ENCODE measurements around the gene NR2F1-AS1. TPM values are rescaled to one million over a fixed set of nuclear protein-coding genes. Genes with fewer than 3 reads are reported as not detected.

NR2F1-AS1 gene
- total RNA-seq (2014; rRNA removed; shearing (Covaris generic)) (0.59 and 3.0 TPM in 2 replicates), polyA plus RNA-seq (2016; fragmentation: Nextera tagmentation; extraction: Ambion mirVana) (4.5 and 9.2 TPM in 2 replicates)
- long read RNA-seq, partial matches to known transcripts, result 1 of 4 reads
- long read RNA-seq, other reads (novel, unspliced or antisense), result 2 of 4 reads

DNA sequence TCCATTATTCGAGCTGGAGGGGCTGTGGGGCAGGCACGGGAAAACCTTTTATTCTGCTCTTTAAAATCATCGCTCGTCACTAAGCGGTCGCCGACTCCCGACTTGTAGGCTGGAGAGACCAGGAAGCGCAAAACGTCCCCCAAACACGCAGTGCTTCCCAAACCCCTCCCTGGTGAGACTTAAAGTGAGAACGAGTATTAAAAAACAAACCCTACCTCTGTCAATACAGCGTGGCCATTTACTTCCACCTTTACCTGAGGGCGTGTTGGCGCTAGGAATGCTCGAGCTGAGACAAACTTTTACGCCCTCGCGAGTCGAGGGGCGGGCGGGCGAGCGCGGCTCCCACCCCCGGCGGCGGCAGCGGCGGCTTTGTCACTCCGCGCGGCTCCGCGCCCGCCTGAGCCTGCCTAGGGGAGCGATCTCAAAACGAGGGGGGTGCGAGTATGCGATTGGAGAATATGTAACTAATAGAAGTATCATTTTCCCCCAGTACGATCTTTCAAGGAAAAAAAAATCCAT lies at the start of gene NR2F1-AS1:
TSS of gene NR2F1-AS1 (minus strand) at position 293 of the 519 bp plus-strand sequence.
- Histone ChIP-seq H4K20me1 (replicated peaks; ENCODE audit: insufficient read depth) (peaks cover 25% of the 10 kb centered on the region), H3K79me2 (replicated peaks; ENCODE audit: insufficient read depth) (no peaks in the 10 kb centered on the region), H3K36me3 (ENCODE audit: insufficient read depth) (no peaks in the 10 kb centered on the region), H3K4me1 (ENCODE audit: insufficient read depth) (peaks cover 64% of the 10 kb centered on the region), H3K4me3 (peak within 1 kb of the TSS; percentile 69), H3F3A (replicated peaks; ENCODE audit: low read depth) (peaks cover 21% of the 10 kb centered on the region; the same call in 1 of the 2 replicates), H3K9me2 (ENCODE audit: insufficient read depth) (no peaks in the 10 kb centered on the region), H3K4me2 (peak within 1 kb of the TSS; percentile 95), H3K27me3 (ENCODE audit: insufficient read depth) (peaks cover 95% of the 10 kb centered on the region), H3K27ac (ENCODE audit: low read depth) (no peak within 1 kb of the TSS), H2AFZ (peak within 1 kb of the TSS; percentile 69)
- no peak within 1 kb of the TSS for H3K27ac Mint-ChIP-seq
- H3K27me3 Mint-ChIP-seq (ENCODE audit: insufficient read depth, low read depth, poor library complexity), result peaks cover 10% of the 10 kb centered on the region
- no peak within 1 kb of the TSS; the same call in 2 of the 3 replicates for H3K4me3 Mint-ChIP-seq
- ATAC-seq, result no peak
- peaks cover 34% of the 10 kb centered on the region for H3K4me1 Mint-ChIP-seq
- DNase-seq (ENCODE audit: low spot score), result no peak
- TF ChIP-seq, protein P1, sequence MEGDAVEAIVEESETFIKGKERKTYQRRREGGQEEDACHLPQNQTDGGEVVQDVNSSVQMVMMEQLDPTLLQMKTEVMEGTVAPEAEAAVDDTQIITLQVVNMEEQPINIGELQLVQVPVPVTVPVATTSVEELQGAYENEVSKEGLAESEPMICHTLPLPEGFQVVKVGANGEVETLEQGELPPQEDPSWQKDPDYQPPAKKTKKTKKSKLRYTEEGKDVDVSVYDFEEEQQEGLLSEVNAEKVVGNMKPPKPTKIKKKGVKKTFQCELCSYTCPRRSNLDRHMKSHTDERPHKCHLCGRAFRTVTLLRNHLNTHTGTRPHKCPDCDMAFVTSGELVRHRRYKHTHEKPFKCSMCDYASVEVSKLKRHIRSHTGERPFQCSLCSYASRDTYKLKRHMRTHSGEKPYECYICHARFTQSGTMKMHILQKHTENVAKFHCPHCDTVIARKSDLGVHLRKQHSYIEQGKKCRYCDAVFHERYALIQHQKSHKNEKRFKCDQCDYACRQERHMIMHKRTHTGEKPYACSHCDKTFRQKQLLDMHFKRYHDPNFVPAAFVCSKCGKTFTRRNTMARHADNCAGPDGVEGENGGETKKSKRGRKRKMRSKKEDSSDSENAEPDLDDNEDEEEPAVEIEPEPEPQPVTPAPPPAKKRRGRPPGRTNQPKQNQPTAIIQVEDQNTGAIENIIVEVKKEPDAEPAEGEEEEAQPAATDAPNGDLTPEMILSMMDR (conservative IDR thresholded peaks at IDR 0.05; ENCODE audit: low read depth in 2 of 2), result no peak
- TF ChIP-seq EZH2 (IDR thresholded peaks at IDR 0.05; ENCODE audit: low read depth, unreplicated experiment) (peak; percentile 94), ZNF114 (CRISPR knock-in tag; IDR thresholded peaks at IDR 0.05) (no peak), REST (IDR thresholded peaks at IDR 0.05; ENCODE audit: unreplicated experiment) (no peak), NANOG (IDR thresholded peaks at IDR 0.05; ENCODE audit: borderline replicate concordance) (no peak), POLR2AphosphoS5 (IDR thresholded peaks at IDR 0.05; ENCODE audit: low read depth) (no peak), EZH2phosphoT487 (IDR thresholded peaks at IDR 0.05; ENCODE audit: unreplicated experiment) (peak; percentile 63), ZNF462 (CRISPR knock-in tag; IDR thresholded peaks at IDR 0.05) (no peak), CREB1 (CRISPR knock-in tag; IDR thresholded peaks at IDR 0.05; ENCODE audit: low read depth) (no peak)
- TF ChIP-seq, protein P2, sequence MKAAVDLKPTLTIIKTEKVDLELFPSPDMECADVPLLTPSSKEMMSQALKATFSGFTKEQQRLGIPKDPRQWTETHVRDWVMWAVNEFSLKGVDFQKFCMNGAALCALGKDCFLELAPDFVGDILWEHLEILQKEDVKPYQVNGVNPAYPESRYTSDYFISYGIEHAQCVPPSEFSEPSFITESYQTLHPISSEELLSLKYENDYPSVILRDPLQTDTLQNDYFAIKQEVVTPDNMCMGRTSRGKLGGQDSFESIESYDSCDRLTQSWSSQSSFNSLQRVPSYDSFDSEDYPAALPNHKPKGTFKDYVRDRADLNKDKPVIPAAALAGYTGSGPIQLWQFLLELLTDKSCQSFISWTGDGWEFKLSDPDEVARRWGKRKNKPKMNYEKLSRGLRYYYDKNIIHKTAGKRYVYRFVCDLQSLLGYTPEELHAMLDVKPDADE (IDR thresholded peaks at IDR 0.05), result no peak
- H3K36me3 Mint-ChIP-seq (ENCODE audit: low read depth), result no peaks in the 10 kb centered on the region; the same call in 2 of the 3 replicates
- no peaks in the 10 kb centered on the region; the same call in 2 of the 3 replicates for H3K9me3 Mint-ChIP-seq
